Right lobe of liver (tissue), 4 donors: ENCODE measurements around the gene IMPDH2.

Source experiments
- POLR2A ChIP-seq: fragments of 450-650 bp; IDR thresholded peaks from one replicate; pipeline ENCODE4 v1.6.1; 2017; ENCODE audit warnings: antibody characterized with exemption, mild to moderate bottlenecking
- TF ChIP-seq, protein P1 (sequence below), 4 donors: fragments of 200-600 bp in 3 of 4; fragments of 450-650 bp in 1 of 4; IDR thresholded peaks; one replicate each; pipeline versions ENCODE4 v1.5.1 to v1.8.0; 2016 to 2022; ENCODE audit warnings: antibody characterized with exemption in 4 of 4, mild to moderate bottlenecking in 2 of 4
- donor health status: DM: no; HTN: no; CAD: no.
- donor health status: DM: no; HTN: no; CAD: no.
- donor health status: DM: no; HTN: yes; CAD: no.

DNA sequence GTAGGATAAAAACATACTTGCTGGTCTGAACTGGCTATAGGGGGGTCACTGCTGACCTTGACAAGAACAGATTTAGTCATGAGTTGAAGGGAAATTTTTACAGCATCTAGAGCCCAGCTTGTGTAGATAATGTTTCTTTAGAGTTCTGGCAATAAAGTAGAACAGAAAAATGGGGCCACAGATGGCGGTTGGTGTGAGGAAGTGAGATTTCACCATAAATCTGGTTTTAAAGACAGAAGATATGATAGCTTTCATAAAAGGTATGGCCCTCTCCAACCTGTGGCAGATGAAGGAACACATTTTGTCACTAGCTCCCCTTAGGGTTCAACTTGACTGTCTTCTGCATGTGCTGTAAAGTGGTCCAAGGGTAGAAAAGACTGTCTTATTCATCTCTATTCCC lies 24.3 kb upstream of the IMPDH2 start:
- TF ChIP-seq, protein P1, sequence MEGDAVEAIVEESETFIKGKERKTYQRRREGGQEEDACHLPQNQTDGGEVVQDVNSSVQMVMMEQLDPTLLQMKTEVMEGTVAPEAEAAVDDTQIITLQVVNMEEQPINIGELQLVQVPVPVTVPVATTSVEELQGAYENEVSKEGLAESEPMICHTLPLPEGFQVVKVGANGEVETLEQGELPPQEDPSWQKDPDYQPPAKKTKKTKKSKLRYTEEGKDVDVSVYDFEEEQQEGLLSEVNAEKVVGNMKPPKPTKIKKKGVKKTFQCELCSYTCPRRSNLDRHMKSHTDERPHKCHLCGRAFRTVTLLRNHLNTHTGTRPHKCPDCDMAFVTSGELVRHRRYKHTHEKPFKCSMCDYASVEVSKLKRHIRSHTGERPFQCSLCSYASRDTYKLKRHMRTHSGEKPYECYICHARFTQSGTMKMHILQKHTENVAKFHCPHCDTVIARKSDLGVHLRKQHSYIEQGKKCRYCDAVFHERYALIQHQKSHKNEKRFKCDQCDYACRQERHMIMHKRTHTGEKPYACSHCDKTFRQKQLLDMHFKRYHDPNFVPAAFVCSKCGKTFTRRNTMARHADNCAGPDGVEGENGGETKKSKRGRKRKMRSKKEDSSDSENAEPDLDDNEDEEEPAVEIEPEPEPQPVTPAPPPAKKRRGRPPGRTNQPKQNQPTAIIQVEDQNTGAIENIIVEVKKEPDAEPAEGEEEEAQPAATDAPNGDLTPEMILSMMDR (IDR thresholded peaks at IDR 0.05) = no peak
- no peak for TF ChIP-seq POLR2A
